Femur (tissue), 1 donor: ENCODE measurements around the gene DCDC2C.

Experiments used
- DNase-seq: peaks from one replicate; pipeline ENCODE4 v3.0.0-alpha.2; 2017

DCDC2C gene

GRCh38 chr2:3674066-3674845 lies 29.1 kb upstream of the DCDC2C start:
- DNase-seq, result no peak

GRCh38 chr2:3675687-3676086 lies 27.7 kb upstream of the DCDC2C start:
- DNase-seq, result no peak

- DNase-seq, result no peak
These were observed 25.9 kb upstream of the DCDC2C start for GRCh38 chr2:3677436-3677835.

GRCh38 chr2:3678212-3678611 lies 25.2 kb upstream of the DCDC2C start:
- DNase-seq, result no peak

GRCh38 chr2:3679180-3679579 lies 24.2 kb upstream of the DCDC2C start:
- no peak for DNase-seq

- DNase-seq, result no peak
These were observed 23.6 kb upstream of the DCDC2C start for GRCh38 chr2:3679616-3680393.

GRCh38 chr2:3680548-3681345 lies 22.6 kb upstream of the DCDC2C start:
- no peak for DNase-seq

GRCh38 chr2:3681625-3682024 lies 21.8 kb upstream of the DCDC2C start:
- DNase-seq, result no peak

- no peak for DNase-seq
These were observed 20.6 kb upstream of the DCDC2C start for GRCh38 chr2:3682811-3683210.

- DNase-seq, result no peak
These were observed 19.5 kb upstream of the DCDC2C start for GRCh38 chr2:3683748-3684454.

GRCh38 chr2:3689998-3690748 lies 13.2 kb upstream of the DCDC2C start:
- DNase-seq, result no peak

- DNase-seq, result no peak
These were observed 11.0 kb upstream of the DCDC2C start for GRCh38 chr2:3692375-3692774.

GRCh38 chr2:3696545-3696944 lies 6.8 kb upstream of the DCDC2C start:
- DNase-seq, result no peak

GRCh38 chr2:3701071-3701470 lies 2.3 kb upstream of the DCDC2C start:
- no peak for DNase-seq

- no peak for DNase-seq
These were observed 481 bp downstream of the DCDC2C start for GRCh38 chr2:3703757-3704355.

- no peak for DNase-seq
These were observed 1.3 kb downstream of the DCDC2C start for GRCh38 chr2:3704692-3705091.

GRCh38 chr2:3705782-3706181 lies 2.4 kb downstream of the DCDC2C start:
- DNase-seq, result no peak

- DNase-seq, result no peak
These were observed 3.5 kb downstream of the DCDC2C start for GRCh38 chr2:3706892-3707291.

- no peak for DNase-seq
These were observed 5.2 kb downstream of the DCDC2C start for GRCh38 chr2:3708576-3708975.

GRCh38 chr2:3709225-3709624 lies 5.8 kb downstream of the DCDC2C start:
- no peak for DNase-seq

GRCh38 chr2:3712424-3712823 lies 9.0 kb downstream of the DCDC2C start:
- no peak for DNase-seq
